Hematopoietic multipotent progenitor cell (in vitro differentiated cells): ENCODE results near the gene LPA. TPM values are rescaled to one million over a fixed set of nuclear protein-coding genes. Genes with fewer than 3 reads are reported as not detected.
A peak's percentile ranks its signal among the peaks of the same experiment; 100 is the strongest.

Experiments
- DNase-seq, 3 donors: peaks; one replicate each; pipeline ENCODE4 v3.0.0-alpha.2; 2011 to 2015; ENCODE audit warnings: low read depth in 2 of 3, low spot score in 2 of 3
- total RNA-seq: library from RNA; depleted of rRNA; stranded (reverse); fragments of >200 nt; gene quantifications from one replicate; pipeline ENCODE4 v1.2.3, GENCODE V29; 2012

Gene LPA
- total RNA-seq, 1 donor = not detected

DNA sequence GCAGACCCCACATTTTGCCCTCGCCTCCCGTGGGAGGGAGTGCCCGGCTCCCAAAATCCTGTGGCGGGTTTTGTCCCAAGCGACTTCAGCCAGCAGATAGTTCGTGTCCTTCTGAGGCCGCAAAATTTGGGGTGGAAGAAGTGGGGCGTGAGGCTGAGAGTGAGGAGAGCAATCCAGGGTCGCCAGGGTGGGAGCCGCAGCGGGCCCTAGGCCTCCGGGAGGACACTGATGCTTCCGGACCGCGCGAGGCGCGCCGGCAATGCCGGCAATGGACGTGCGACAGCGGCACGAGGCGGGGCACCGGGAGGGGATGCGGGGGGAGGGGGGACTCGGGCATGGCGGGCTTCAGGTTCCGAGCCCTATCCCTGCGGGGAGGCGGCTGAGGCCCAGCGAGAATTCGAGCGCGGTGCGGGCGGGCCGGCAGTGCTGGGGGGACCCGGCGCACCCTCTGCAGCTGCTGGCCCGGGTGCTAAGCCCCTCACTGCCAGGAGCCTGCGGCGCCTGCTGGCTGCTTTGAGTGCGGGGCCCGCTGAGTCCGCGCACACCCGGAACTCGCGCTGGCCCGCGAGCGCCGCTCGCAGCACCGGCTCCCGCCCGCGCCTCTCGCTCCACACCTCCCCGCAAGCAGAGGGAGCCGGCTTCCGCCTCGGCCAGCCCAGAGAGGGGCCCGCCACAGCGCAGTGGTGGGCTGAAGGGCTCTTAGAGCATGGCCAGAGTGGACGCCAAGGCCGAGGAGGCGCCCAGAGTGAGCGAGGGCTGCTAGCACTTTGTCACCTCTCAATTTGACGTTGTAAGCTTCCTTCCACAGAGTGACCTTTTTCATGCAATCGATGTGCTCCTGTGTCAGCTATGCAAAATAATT is 143.8 kb downstream of the LPA start:
- peak; percentile 54 to 56 (median 55) for DNase-seq

DNA sequence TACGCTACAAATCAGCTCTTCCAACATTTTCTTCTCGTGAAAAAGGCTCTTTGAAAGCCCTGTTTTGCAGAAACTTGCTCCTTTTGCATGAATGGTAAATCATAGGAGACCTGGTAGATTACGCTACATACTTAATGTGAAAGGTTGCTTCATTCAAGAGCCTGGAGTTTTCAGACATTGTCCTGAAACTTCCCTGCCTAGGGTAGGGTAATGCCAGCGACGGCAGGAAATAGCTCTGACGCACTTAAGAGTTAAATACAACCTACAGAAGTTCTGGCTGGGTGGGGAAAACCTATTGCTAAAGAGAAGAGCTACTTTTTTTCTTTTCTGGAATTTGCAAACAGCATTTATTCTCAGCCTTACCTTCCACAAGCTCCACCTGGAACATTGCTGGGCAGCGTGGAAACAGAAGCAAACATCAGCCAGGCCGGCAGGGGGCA is 144.5 kb downstream of the LPA start:
- DNase-seq = no peak

DNA sequence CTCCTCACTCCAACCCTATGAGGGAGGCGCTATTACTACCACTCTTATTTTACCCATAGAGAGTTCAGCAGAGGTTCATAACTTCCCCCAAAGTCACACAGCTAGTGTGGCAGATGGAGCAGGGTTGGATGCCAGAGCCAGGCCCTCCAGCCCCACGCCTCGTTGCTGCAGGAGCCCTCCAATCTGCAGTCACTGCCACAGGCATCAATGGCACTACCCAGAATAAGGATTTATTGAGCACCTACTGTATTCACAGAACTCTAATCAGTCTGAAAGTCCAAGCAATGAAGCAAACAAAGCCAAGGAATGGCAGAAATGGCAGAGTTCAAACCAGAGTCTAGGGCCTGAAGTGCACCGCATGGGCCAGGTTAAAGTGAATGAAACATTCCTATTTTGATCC is 144.9 kb downstream of the LPA start:
- no peak for DNase-seq

GRCh38 chr6:160513836-160514235 is 150.2 kb downstream of the LPA start:
- DNase-seq = no peak

- DNase-seq = no peak
These were observed 153.0 kb downstream of the LPA start for GRCh38 chr6:160510976-160511617.

- no peak for DNase-seq
These were observed 153.9 kb downstream of the LPA start for GRCh38 chr6:160510199-160510598.

GRCh38 chr6:160509610-160510009 is 154.5 kb downstream of the LPA start:
- no peak for DNase-seq

DNA sequence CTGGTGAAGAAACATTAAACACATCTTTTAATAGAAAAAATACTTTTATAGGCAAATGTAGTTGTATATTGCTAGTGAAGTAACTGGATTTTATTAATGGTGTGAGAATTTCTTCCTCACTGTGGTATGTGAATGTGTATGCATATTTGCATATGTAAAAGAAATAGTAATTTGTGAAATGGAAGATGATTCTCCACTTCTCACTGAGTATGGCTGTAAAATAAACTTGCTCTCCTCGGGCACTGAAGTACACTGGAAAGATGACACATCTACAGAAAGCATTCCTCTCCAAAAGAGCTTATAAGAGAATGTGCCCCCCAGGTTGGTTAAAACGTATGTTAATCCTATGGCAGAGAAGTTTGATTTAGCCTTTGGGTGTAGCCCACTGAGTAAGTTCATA is 155.5 kb downstream of the LPA start:
- DNase-seq = no peak

DNA sequence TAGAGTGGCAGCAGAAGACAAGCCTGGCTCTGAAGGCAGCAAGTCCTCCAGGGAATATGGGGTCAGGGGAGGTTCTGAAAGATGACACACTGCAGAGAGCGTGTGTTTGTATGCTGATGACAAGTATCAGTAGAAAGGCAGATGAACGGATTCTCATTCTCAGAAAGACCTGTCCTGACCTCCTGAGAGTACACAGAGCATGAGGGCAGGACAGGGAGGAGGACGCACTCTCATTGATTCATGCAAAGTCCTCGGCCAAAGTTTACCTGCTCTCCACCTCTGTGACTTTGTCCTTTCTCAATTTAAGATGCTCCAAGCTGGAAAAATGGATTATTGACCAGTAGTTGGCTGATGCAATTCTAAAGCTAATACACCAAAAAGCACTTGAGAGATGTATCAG is 156.7 kb downstream of the LPA start:
- no peak for DNase-seq

DNA sequence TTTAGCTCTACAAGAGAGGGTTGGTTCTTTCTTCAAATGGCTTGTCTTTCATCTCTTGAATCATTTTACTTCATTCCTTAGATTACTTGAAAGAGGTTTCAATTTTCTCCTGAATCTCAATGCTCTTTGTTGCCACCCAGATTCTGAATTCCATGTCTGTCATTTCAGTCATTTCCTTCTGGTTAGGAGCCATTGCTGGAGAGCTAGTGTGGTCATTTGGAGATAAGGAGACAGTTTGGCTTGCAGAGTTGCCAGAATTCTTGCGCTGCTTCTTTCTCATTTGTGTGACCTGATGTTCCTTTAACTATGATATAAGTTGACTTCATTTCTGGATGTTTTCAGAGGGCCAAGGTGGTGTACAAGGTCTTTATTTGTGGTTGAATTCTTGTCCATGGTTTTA is 158.1 kb downstream of the LPA start:
- no peak for DNase-seq

DNA sequence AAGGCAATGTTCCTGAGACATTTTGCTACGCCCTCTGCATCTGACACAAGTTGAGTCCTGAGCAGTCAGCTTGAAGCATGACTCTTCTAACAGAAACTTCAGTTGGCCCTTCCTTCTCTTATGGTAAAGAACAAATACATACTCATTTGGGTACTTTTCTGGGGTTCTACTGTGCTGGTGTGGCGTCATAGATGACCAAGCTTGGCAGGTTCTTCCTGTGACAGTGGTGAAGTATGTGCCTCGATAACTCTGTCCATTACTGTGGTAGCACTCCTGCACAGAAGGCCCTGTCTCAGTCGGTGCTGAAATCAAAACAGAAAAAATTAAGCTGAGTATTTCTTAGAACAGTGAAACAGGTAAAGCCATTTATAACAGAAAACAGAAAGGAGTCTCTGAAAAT is 163.4 kb downstream of the LPA start:
- DNase-seq = no peak

DNA sequence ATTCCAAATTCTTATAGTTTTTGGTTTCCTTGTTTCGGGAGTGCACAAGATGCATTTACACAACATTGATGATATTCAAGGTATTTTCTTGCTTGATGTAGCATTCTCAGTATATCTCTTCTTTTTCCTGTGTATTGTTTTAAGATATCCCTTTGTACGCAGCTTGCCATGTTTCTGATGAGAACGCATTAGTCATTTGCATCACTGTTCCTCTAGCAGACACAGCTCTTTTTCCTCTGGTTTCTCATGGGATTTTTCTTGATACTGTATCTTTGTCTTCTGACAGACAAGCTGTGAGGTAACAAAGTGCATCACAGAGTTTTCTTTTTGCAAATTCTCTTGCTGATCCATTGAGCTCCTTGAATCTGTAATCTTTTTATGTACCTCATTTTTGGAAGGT is 169.5 kb downstream of the LPA start:
- DNase-seq = no peak

- DNase-seq = no peak
These were observed 175.0 kb downstream of the LPA start for GRCh38 chr6:160489091-160489490.

DNA sequence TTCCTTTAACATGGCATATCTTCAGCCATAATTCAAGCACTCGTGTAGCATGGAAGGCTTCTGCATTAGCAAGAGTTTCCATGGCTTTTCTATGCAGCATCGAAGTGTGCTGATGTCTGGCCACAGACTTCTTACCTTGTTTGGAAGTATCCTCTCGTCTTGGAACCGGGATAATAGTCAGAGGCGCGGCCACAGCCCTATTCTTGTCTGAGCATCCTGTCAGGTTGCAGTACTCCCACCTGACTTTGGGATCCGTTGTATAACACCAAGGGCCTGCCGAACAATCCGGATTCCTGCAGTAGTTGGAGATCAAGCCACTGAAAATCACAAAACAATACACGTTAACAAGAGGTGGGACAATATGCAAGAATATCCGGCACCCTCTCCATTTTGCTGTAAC is 177.0 kb downstream of the LPA start:
- DNase-seq = no peak

Other genes starting within 250 kb of the LPA start
- gene PLG, start 38.0 kb upstream of the LPA start, total RNA-seq = under 0.01 TPM